H7 (cell line): ENCODE results near the gene NAT9. TPM values are rescaled to one million over a fixed set of nuclear protein-coding genes. Genes with fewer than 3 reads are reported as not detected.

Source experiments
- DNase-seq: peaks from one replicate; pipeline ENCODE4 v3.0.0; 2012
- H3K27me3 ChIP-seq: 2 replicates; pipeline ENCODE4 v1.6.0; 2011; ENCODE audit warnings: mild to moderate bottlenecking, low read length; ENCODE audit not compliant: control insufficient read depth, insufficient read depth
- H3K36me3 ChIP-seq: replicated peaks from 2 replicates; pipeline ENCODE4 v1.5.1; 2011; ENCODE audit warnings: low read length; ENCODE audit not compliant: control insufficient read depth, insufficient read depth
- H3K4me3 ChIP-seq: 2 replicates; pipeline ENCODE4 v1.5.1; 2011; ENCODE audit warnings: low read depth, mild to moderate bottlenecking, control low read depth, low read length, moderate library complexity; ENCODE audit not compliant: insufficient read depth
- total RNA-seq: library from RNA; depleted of rRNA; stranded (reverse); fragments of >200 nt; shearing (Covaris generic); gene quantifications from 2 replicates; pipeline ENCODE4 v1.2.3, GENCODE V29; 2014; rRNA removed

Gene NAT9
- 47.9 and 73.3 TPM in 2 replicates for total RNA-seq

GRCh38 chr17:74776044-74776962 is at the start of gene NAT9:
Gene NAT9, minus strand, starts transcription at chr17:74776345. Its CDS starts 647 bp downstream, at chr17:74775698.
- Histone ChIP-seq H3K27me3 (no peaks in the 10 kb centered on the region), H3K4me3 (peak within 1 kb of the TSS; percentile 51), H3K36me3 (peaks cover 26% of the 10 kb centered on the region)
- peak; percentile 100 for DNase-seq

- Histone ChIP-seq H3K36me3 (no peaks in the 10 kb centered on the region; the same call in 1 of the 2 replicates), H3K27me3 (no peaks in the 10 kb centered on the region), H3K4me3 (no peak overlapping the region)
- DNase-seq = no peak
Observed at GRCh38 chr17:74824961-74825627, 48.9 kb upstream of the NAT9 start.

- DNase-seq = no peak
- H3K36me3 ChIP-seq = no peaks in the 10 kb centered on the region; the same call in 1 of the 2 replicates
- no peak overlapping the region for H3K4me3 ChIP-seq
- H3K27me3 ChIP-seq = no peaks in the 10 kb centered on the region
Observed at GRCh38 chr17:74822939-74823367, 46.8 kb upstream of the NAT9 start.

- Histone ChIP-seq H3K36me3 (no peaks in the 10 kb centered on the region; the same call in 1 of the 2 replicates), H3K4me3 (no peak overlapping the region), H3K27me3 (no peaks in the 10 kb centered on the region)
- DNase-seq = no peak
Observed at GRCh38 chr17:74822335-74822938, 46.3 kb upstream of the NAT9 start.

GRCh38 chr17:74821655-74822334 is 45.6 kb upstream of the NAT9 start:
- DNase-seq = no peak
- Histone ChIP-seq H3K36me3 (no peaks in the 10 kb centered on the region; the same call in 1 of the 2 replicates), H3K4me3 (no peak overlapping the region), H3K27me3 (no peaks in the 10 kb centered on the region)

- Histone ChIP-seq H3K4me3 (no peak overlapping the region), H3K36me3 (no peaks in the 10 kb centered on the region; the same call in 1 of the 2 replicates), H3K27me3 (no peaks in the 10 kb centered on the region)
- DNase-seq = peak; percentile 42
Observed at GRCh38 chr17:74819801-74820436, 43.8 kb upstream of the NAT9 start.

GRCh38 chr17:74818291-74818938 is 42.3 kb upstream of the NAT9 start:
- DNase-seq = peak; percentile 78
- Histone ChIP-seq H3K36me3 (no peaks in the 10 kb centered on the region; the same call in 1 of the 2 replicates), H3K27me3 (no peaks in the 10 kb centered on the region), H3K4me3 (no peak overlapping the region)

GRCh38 chr17:74816905-74817620 is 40.9 kb upstream of the NAT9 start:
- Histone ChIP-seq H3K36me3 (no peaks in the 10 kb centered on the region; the same call in 1 of the 2 replicates), H3K27me3 (no peaks in the 10 kb centered on the region), H3K4me3 (no peak overlapping the region)
- DNase-seq = peak; percentile 30

- DNase-seq = peak; percentile 93
- H3K4me3 ChIP-seq = no peak overlapping the region
- H3K27me3 ChIP-seq = no peaks in the 10 kb centered on the region
- no peaks in the 10 kb centered on the region; the same call in 1 of the 2 replicates for H3K36me3 ChIP-seq
Observed at GRCh38 chr17:74815550-74816370, 39.6 kb upstream of the NAT9 start.

- DNase-seq = peak; percentile 38
- Histone ChIP-seq H3K36me3 (no peaks in the 10 kb centered on the region; the same call in none of the 2 replicates), H3K27me3 (no peaks in the 10 kb centered on the region), H3K4me3 (no peak overlapping the region)
Observed at GRCh38 chr17:74815067-74815466, 38.9 kb upstream of the NAT9 start.

- peak; percentile 57 for DNase-seq
- no peaks in the 10 kb centered on the region for H3K27me3 ChIP-seq
- no peaks in the 10 kb centered on the region; the same call in none of the 2 replicates for H3K36me3 ChIP-seq
- no peak overlapping the region for H3K4me3 ChIP-seq
Observed at GRCh38 chr17:74814453-74814852, 38.3 kb upstream of the NAT9 start.
